GM19467 (cell line): Measurements from ENCODE around the gene BTN1A1.

Experiments
- ATAC-seq: cut with Tn5 transposase; IDR thresholded peaks from one replicate; pipeline ENCODE4 v1.9.1; 2021; ENCODE audit warnings: mild to moderate bottlenecking, moderate library complexity; ENCODE audit not compliant: unreplicated experiment

The BTN1A1 gene

DNA sequence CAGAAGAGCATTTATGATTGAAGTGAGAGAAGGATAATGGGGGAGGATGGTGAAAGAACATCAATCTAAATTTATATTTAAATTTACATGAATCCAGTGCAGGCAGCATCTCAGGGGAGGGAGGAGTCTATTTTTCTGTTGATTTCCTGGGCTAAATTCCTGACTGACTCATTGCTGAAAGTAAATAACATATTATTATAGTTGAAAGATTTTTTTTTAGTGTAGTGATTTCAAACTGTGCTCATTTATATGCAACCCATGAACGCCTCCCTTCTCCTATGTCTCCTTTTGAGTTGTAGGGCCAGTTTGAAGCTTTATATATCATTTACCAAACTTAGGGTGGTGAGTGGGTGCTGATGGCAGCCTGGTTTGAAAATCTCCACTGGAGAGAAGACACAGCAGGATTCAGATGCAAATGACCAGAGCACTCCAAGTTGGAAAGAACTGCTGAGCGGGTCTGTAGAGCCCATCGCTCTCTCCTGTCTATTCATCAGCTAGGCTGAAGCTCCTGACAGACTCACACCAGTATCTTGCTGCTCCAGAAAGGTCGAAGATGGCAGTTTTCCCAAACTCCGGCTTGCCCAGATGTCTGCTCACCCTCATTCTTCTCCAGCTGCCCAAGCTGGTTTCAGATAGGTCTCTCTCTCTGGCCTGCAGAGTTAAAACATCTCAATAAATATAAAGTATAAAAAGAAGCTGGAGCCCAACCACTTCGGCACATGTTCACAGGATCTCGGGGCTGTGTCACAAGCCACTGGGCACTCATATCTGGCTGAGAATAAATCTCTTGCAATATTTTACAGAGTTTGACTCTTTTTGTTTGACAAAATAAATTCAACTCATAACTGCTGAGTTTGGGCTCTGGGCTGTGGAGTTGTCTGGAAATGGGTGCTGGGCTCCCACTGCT lies 24.0 kb upstream of the BTN1A1 start:
- no peak for ATAC-seq

DNA sequence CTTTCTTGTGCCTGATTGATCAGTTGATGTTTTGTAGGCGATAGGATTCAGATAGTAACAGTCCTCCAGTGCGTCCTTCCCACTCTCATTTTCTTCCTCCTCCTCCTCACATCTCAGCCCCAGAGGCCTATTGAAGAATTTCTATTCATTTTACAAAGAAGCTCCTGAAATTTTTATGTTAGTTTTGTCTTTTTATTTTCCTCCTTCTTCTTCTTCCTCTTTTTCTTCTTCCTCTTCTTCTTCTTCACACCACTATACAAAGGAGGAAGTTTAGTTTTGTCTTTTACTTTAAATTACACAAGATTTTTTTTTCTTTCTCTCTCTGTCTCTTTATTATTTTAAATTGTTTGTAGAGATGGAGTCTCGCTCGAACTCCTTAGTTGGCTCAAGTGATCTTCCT lies 23.2 kb upstream of the BTN1A1 start:
- no peak for ATAC-seq

GRCh38 chr6:26477426-26477825 lies 22.7 kb upstream of the BTN1A1 start:
- ATAC-seq = no peak

DNA sequence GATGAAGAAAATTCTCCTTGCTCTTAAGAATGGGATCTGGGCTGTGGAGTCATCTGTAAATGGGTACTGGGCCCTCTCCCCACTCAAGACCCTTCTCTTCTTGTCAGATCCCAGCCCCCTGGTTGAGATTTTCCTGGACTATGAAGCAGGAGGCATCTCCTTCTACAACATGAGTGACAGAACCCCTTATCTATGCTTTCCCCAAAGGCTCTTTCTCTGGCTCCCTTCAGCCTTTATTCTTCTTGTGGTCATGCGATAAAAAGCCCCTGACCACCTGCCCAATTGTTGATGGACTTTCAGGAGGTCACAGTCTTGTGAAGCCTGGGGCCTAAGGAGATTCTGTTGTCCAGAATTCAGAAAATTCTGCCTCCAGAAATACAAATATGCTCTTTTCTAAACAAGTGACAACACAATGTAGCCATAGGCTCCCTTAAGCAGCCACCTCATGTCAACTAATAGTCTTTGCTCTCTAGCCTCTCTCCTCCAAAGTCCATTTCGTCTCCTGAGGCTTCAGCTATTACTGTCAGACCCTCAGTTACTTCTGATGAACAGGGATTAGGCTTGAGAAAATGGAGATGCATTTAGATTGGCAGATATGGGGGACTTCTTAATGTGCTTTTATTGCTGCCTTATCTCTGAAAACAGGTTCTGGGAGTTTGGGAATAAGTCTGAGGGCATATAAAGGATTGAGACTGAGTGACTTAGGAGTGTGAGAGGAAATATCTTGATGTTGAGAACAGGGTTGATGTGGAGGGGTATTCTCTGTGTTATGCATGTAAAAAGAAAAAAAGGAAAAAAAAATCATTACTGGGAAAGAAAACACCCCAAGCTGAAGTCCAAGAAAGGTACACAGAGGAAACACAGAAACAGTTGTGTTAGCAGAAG lies 21.8 kb upstream of the BTN1A1 start:
- no peak for ATAC-seq

- no peak for ATAC-seq
These were observed 21.2 kb upstream of the BTN1A1 start for GRCh38 chr6:26478985-26479278.

GRCh38 chr6:26482338-26482737 lies 17.8 kb upstream of the BTN1A1 start:
- ATAC-seq = no peak

GRCh38 chr6:26483727-26484126 lies 16.4 kb upstream of the BTN1A1 start:
- ATAC-seq = no peak

- ATAC-seq = no peak
These were observed 15.9 kb upstream of the BTN1A1 start for GRCh38 chr6:26484161-26484560.

- no peak for ATAC-seq
These were observed 14.9 kb upstream of the BTN1A1 start for GRCh38 chr6:26485112-26485780.

DNA sequence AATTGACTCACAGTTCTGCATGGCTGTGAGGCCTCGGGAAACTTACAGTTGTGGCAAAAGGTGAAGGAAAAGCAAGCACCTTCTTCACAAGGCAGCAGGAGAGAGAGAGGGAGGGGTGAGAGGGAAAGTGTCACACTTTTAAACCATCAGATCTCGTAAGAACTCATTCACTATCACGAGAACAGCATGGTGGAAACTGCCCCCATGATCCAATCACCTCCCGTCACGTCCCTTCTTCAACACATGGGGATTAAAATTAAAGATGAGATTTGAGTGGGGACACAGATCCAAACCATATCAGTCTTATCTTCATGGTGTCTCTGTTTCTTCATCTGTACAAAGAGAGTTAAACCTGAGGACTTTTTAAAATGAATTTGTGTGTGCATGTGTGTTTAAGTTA lies 13.7 kb upstream of the BTN1A1 start:
- ATAC-seq = no peak

- no peak for ATAC-seq
These were observed 12.6 kb upstream of the BTN1A1 start for GRCh38 chr6:26487466-26487865.

GRCh38 chr6:26489996-26490964 lies 9.8 kb upstream of the BTN1A1 start:
- ATAC-seq = no peak

- no peak for ATAC-seq
These were observed 8.5 kb upstream of the BTN1A1 start for GRCh38 chr6:26491604-26492003.

GRCh38 chr6:26493258-26493657 lies 6.8 kb upstream of the BTN1A1 start:
- no peak for ATAC-seq

GRCh38 chr6:26494117-26494516 lies 6.0 kb upstream of the BTN1A1 start:
- no peak for ATAC-seq

DNA sequence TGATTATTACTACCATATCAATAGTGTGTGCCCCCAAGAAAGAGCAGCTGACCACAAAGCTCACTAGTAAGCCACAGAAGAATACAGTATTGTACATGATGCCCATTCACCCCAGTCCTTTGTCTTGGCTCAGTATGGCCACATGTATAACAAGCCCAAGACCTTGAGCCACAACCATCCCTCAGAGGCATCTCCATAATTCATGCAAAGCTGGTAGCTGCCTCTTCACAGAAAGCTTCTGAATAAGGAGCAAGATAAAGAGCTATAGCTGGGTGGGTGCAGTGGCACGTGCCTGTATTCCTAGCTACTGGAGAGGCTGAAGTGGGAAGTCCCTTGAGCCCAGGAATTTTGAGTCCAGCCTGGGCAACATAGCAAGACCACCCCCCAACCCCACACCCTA lies 4.8 kb upstream of the BTN1A1 start:
- no peak for ATAC-seq

GRCh38 chr6:26497610-26498009 lies 2.5 kb upstream of the BTN1A1 start:
- ATAC-seq = no peak

- ATAC-seq = no peak
These were observed 1.4 kb downstream of the BTN1A1 start for GRCh38 chr6:26501482-26501986.

DNA sequence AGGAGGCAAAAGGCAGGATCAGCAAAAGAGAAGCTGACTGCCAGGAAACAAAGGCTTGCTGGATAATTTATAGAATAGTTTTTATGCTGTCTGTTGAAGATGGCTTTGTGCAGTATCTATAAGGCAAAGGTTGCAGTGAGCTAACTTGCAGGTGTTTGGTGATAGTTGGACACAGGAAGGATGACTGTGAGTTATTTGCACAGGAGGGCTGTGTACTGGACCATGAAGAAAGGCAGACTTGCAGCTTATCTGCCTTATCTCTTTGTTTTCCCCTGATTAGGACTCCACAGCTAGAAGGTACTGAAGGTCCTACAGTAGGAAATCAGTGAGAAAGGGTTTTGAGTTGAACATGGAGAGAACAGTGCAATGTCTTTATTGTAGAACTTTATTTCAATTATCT lies 2.1 kb downstream of the BTN1A1 start:
- no peak for ATAC-seq

DNA sequence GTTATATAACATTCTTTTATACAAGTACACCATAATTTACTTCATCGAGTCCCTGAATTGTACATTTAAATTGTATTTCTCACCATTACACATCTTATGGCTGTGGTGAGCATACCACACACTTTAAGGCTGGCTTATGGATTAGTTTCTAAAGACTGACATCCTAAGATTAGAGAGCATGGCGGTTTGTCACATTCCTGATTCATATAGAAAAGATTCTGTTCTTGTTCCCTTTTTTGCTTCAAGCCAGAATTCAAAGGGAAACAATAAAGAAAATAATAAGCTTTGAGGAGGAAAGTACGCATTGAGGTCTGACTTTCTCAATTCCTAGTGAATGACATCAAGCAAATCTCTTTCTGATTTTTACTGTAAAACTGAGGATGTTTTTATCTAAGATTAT lies 2.5 kb downstream of the BTN1A1 start:
- ATAC-seq = no peak
